RWPE1 (cell line): ENCODE results near the gene NR1I3.
A peak's percentile ranks its signal among the peaks of the same experiment; 100 is the strongest.
"Not testable (repeated sequence)": the region's sequence is repeated elsewhere in the genome, so short reads cannot be mapped to it uniquely, and the experiment has no call there.

Experiments used
- CTCF ChIA-PET: fragments of 350-600 bp; sonication (Branson Sonifier 250); formaldehyde crosslinking; extraction: SDS; loops from one replicate; lab custom pipeline; 2021; lab: Yijun Ruan, JAX
- POLR2A ChIA-PET: fragments of 400-600 bp; formaldehyde crosslinking; extraction: SDS; loops from one replicate; lab custom pipeline; 2020; ENCODE audit warnings: antibody characterized with exemption; ENCODE audit not compliant: low non-redundant PET; lab: Yijun Ruan, JAX
- DNase-seq: peaks from one replicate; pipeline ENCODE4 v3.0.0; 2012; ENCODE audit warnings: low spot score
- H3K27ac ChIP-seq: fragments of 450-650 bp; 2 replicates; pipeline ENCODE4 v1.5.1; 2017
- TF ChIP-seq, protein P1 (sequence below): fragments of 450-650 bp; conservative IDR thresholded peaks from 2 replicates; pipeline ENCODE4 v1.5.1; 2017; ENCODE audit warnings: low read depth, mild to moderate bottlenecking

NR1I3 gene

DNA sequence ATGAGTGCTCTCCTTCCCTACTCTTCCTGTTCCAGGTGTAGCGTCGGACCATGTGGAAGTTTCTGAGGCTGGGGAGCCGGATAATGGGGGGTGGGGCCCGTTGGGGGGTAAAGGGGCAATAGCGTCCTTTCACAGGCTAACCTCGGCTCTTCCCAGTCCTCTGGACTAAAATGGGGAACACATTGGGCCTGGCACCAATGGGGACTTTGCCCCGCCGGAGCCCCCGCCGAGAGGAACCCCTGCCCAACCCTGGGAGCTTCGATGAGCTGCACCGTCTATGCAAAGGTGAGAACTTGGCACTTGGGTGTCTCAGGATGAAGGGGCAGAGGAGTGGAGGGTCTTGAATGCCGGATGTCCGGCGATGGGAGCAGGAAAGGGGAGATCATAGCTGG, 11.7 kb downstream of the NR1I3 start:
- DNase-seq, result no peak
- peak overlapping the region; percentile 69 for H3K27ac ChIP-seq
- ChIA-PET POLR2A (no interaction called here), CTCF (interaction anchor here (0.7 to 4.9 kb wide), 6 partner anchors 21 to 156 kb away, joined by 3 to 24 read pairs (median 5); partner anchors contain the start of gene SDHC)
- TF ChIP-seq, protein P1, sequence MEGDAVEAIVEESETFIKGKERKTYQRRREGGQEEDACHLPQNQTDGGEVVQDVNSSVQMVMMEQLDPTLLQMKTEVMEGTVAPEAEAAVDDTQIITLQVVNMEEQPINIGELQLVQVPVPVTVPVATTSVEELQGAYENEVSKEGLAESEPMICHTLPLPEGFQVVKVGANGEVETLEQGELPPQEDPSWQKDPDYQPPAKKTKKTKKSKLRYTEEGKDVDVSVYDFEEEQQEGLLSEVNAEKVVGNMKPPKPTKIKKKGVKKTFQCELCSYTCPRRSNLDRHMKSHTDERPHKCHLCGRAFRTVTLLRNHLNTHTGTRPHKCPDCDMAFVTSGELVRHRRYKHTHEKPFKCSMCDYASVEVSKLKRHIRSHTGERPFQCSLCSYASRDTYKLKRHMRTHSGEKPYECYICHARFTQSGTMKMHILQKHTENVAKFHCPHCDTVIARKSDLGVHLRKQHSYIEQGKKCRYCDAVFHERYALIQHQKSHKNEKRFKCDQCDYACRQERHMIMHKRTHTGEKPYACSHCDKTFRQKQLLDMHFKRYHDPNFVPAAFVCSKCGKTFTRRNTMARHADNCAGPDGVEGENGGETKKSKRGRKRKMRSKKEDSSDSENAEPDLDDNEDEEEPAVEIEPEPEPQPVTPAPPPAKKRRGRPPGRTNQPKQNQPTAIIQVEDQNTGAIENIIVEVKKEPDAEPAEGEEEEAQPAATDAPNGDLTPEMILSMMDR, result no peak

DNA sequence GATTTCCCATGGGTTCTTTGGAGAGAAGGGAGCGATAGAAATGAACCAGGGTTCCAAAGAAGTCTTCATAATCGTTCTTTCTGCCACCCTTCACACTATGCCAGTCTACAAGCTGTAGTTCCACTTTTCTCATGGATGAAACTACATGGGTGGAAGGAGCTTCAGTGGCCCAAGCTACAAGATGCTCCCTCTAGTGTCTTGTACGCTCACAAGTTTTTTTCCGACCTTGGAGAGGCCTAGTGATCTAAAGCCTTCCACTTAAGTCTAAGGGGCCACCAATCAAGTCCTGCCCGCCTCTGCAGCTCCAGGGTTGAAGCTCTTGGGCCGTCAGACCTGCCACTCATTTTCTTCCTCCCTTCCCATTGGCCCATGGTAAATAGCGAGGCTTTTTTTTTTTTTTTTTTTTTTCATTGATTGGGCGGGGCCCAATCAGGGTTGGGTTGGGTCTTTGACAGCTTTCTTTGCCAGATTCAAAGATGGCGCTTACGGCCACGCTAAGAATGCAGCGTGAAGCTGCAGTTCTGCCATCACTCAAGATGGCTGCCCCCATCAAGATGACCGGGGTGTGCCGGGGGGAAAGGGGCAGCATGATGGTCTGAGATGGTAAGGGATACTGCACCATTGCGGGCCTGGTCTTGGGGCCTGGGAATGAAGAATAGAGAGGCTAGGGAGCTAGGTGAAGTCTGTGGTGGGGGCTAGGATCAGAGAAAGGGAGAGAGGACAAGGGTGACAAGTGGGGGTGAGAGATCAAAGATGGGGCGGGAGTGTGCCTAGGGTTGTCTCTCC, 12.3 kb downstream of the NR1I3 start, which contains the start of gene TOMM40L:
Gene TOMM40L (plus strand): TSS at position 527 of the 786 bp plus-strand sequence. CDS start 430 bp downstream, outside the sequence.
- TF ChIP-seq, protein P1, result peak; percentile 60
- ChIA-PET POLR2A (interaction anchor here (0.7 to 0.8 kb wide), 2 partner anchors 23 to 156 kb away, joined by 3 to 4 read pairs; no protein-coding TSS in a partner anchor), CTCF (interaction anchor here (0.5 to 4.9 kb wide), 11 partner anchors 10 to 156 kb away, joined by 3 to 24 read pairs (median 4); partner anchors contain the start of genes CFAP126 and NDUFS2)
- peak; percentile 98 for DNase-seq
- peak within 1 kb of the TSS; percentile 69 for H3K27ac ChIP-seq

DNA sequence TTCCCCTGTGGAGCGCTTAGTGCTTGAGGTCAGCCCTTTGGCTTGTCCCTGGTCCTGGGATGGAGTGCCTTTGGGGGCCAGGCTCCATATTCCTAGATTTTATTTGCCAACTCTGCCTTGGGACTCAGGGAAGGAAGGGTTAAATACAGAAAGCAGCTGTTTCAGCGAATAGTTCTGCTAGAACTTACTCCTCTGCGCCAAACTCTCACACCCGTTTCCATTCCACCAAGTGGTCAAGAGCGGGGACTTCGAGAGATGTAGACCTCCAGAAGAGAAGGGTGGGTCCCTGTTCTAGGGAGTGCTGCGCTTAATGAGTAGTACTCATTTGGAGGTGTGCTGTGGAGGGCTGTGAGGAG, 12.8 kb downstream of the NR1I3 start:
- peak overlapping the region; percentile 69 for H3K27ac ChIP-seq
- POLR2A ChIA-PET, result interaction anchor here (0.7 to 0.8 kb wide), 2 partner anchors 22 to 157 kb away, joined by 3 to 4 read pairs; no protein-coding TSS in a partner anchor
- TF ChIP-seq, protein P1, result no peak
- DNase-seq, result no peak
- CTCF ChIA-PET, result interaction anchor here (0.5 to 4.9 kb wide), 7 partner anchors 15 to 157 kb away, joined by 3 to 24 read pairs (median 4); partner anchors contain the start of genes CFAP126 and NDUFS2

DNA sequence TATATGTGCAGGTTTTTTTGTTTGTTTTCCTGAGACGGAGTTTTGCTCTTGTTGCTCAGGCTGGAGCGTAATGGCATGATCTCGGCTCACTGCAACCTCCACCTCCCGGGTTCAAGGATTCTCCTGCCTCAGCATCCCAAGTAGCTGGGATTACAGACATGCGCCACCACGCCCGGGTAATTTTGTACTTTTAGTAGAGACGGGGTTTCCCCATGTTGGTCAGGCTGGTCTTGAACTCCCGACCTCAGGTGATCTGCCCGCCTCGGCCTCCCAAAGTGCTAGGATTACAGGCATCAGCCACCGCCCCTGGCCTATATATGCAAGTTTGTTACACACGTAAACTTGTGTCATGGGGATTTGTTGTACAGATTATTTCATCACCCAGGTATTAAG, 13.3 kb downstream of the NR1I3 start:
- DNase-seq, H3K27ac ChIP-seq, POLR2A ChIA-PET: not testable (repeated sequence)
- CTCF ChIA-PET, result interaction anchor here (4.4 kb wide), 1 partner anchor 67 kb away, joined by 24 read pairs; no protein-coding TSS in a partner anchor

DNA sequence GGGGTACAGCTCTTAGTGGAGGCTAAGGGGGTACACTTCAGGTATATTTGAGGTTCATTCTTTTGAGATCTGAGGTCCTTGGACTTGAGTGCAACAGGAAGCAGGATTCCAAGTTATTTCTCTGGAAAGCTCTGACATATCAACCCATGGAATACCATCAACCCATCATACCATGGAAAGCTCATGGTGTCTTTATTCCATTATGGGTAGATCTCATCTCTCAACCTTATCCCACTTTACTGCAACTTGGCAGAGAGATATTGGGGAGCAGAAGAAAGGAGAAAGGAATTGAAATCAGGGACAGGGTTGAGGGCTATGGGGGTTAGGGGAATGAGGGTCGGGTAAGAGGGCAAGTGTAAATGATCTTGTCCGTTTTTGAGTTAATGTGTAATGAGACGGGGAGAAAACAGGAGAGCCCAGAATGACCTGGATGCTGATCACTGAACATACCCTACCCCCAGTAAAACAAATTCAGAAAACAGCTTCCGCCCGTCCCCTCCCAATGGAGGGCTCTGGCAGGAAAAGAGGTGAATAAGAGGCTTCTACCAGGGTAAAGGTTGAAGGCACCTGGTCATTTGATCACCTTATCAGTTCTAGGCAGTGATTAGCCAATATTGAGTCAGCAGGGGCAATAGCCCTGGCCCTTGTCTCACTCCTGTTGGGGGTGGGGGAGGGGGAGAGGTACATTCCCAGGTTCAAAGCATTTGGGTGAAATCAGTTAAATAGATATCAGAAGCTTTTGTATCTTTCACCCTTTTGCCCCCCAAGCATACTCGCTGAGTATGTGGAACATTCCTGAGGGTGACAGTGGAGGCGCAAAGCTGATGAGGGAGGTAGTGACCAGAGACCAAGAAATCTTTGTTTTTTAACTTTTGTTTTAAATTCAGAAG, 14.0 kb downstream of the NR1I3 start:
- CTCF ChIA-PET, result no interaction called here
- TF ChIP-seq, protein P1, result no peak
- no peak overlapping the region for H3K27ac ChIP-seq
- DNase-seq, result no peak
- POLR2A ChIA-PET, result no interaction called here

DNA sequence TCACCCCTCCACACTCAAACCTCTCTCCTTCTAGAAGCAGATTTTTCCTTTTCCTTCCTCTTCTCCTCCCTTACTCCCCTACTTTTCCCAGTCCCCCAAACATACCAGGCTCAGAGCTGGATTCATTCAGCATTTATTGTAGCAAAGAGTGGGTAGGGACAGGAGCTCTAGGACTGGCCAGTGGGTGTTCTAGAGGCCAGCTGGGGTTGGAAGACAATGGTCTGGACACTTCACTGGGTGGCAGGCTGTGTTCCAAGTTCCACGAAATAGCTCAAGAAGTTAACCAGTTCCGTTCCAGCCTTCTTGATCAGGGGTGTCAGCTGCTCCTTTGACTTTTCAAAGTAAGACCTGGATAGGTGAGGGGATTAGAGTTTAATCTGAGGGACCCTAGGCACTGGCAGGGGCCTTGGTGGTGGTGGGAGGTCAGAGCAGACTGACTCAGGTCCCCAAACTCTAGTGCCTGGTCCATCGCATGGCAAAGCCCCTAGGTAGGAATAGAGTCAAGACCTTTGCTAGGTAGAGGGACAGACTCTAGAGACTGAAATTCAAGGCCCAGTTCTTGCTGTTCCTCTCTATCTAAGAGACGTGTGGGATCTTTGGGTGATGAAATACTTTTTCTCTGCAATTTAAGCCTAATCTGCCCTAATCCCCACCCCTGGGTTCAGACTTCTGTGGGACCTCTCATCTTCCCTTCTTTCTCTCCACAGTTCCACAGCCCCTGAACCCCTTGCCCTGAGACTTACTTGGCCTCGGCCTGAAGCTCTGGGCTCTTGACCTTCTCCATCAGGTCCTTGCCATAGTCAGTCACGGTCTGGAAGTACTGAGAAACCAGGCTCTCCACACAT, 15.6 kb downstream of the NR1I3 start:
- ChIA-PET CTCF (no interaction called here), POLR2A (no interaction called here)
- DNase-seq, result no peak
- TF ChIP-seq, protein P1, result no peak
- no peak overlapping the region for H3K27ac ChIP-seq
